Osteocyte (in vitro differentiated cells): ENCODE measurements around the gene BMP8A. TPM values are rescaled to one million over a fixed set of nuclear protein-coding genes. Genes with fewer than 3 reads are reported as not detected.
"Not testable (repeated sequence)": the region's sequence is repeated elsewhere in the genome, so short reads cannot be mapped to it uniquely, and the experiment has no call there.

Experiments used
- DNase-seq: peaks from one replicate; pipeline ENCODE4 v3.0.0; 2021; ENCODE audit warnings: mixed read lengths; ENCODE audit not compliant: unreplicated experiment; ENCODE audit errors: extremely low spot score
- H3K27ac Mint-ChIP-seq: one replicate; pipeline ENCODE4 v1.8.0; 2021; ENCODE audit warnings: mild to moderate bottlenecking, mixed read lengths; ENCODE audit not compliant: unreplicated experiment
- H3K27me3 Mint-ChIP-seq: one replicate; pipeline ENCODE4 v1.8.0; 2021; ENCODE audit warnings: mixed read lengths; ENCODE audit not compliant: unreplicated experiment
- H3K36me3 Mint-ChIP-seq: one replicate; pipeline ENCODE4 v1.8.0; 2021; ENCODE audit warnings: mixed read lengths; ENCODE audit not compliant: unreplicated experiment
- H3K4me1 Mint-ChIP-seq: one replicate; pipeline ENCODE4 v1.8.0; 2021; ENCODE audit warnings: mixed read lengths; ENCODE audit not compliant: unreplicated experiment
- H3K4me3 Mint-ChIP-seq: one replicate; pipeline ENCODE4 v1.8.0; 2021; ENCODE audit warnings: mild to moderate bottlenecking, moderate library complexity, mixed read lengths; ENCODE audit not compliant: unreplicated experiment
- H3K9me3 Mint-ChIP-seq: one replicate; pipeline ENCODE4 v1.8.0; 2021; ENCODE audit warnings: mixed read lengths; ENCODE audit not compliant: unreplicated experiment
- CTCF ChIP-seq: fragments of 200-600 bp; sonication (generic); IDR thresholded peaks from 2 replicates; pipeline ENCODE4 v1.5.0; 2021; ENCODE audit warnings: antibody characterized with exemption, mild to moderate bottlenecking, moderate library complexity
- total RNA-seq: library from RNA; stranded (reverse); gene quantifications from 2 replicates; pipeline ENCODE4 v1.2.1, GENCODE V29; 2021

BMP8A gene
- total RNA-seq, 1 donor from 2014 or later, result not detected

GRCh38 chr1:39488793-39489566, 2.5 kb upstream of the BMP8A start:
- Mint-ChIP-seq H3K27me3 (peaks cover 10% of the 10 kb centered on the region), H3K27ac (peak overlapping the region; percentile 6), H3K36me3 (peaks cover 24% of the 10 kb centered on the region), H3K4me1 (peaks cover 2% of the 10 kb centered on the region), H3K4me3 (no peak overlapping the region), H3K9me3 (no peaks in the 10 kb centered on the region)
- DNase-seq, result no peak
- no peak for TF ChIP-seq CTCF

GRCh38 chr1:39489567-39490239, 1.7 kb upstream of the BMP8A start:
- DNase-seq, result no peak
- Mint-ChIP-seq H3K27me3 (peaks cover 10% of the 10 kb centered on the region), H3K27ac (no peak overlapping the region), H3K4me1 (peaks cover 2% of the 10 kb centered on the region), H3K9me3 (no peaks in the 10 kb centered on the region), H3K36me3 (peaks cover 18% of the 10 kb centered on the region), H3K4me3 (no peak overlapping the region)
- no peak for TF ChIP-seq CTCF

- H3K4me3 Mint-ChIP-seq, result peak overlapping the region; percentile 50
- H3K9me3 Mint-ChIP-seq, result no peaks in the 10 kb centered on the region
- H3K4me1 Mint-ChIP-seq, result peaks cover 2% of the 10 kb centered on the region
- peaks cover 10% of the 10 kb centered on the region for H3K27me3 Mint-ChIP-seq
- no peak overlapping the region for H3K27ac Mint-ChIP-seq
- peaks cover 11% of the 10 kb centered on the region for H3K36me3 Mint-ChIP-seq
- DNase-seq, result no peak
- no peak for TF ChIP-seq CTCF
These were observed 765 bp upstream of the BMP8A start for GRCh38 chr1:39490596-39491145.

GRCh38 chr1:39492118-39493042, 944 bp downstream of the BMP8A start:
- not testable (repeated sequence) for DNase-seq, H3K4me1 Mint-ChIP-seq, H3K27ac Mint-ChIP-seq, H3K9me3 Mint-ChIP-seq, H3K36me3 Mint-ChIP-seq
- H3K4me3 Mint-ChIP-seq, result peak overlapping the region; percentile 59
- H3K27me3 Mint-ChIP-seq, result peaks cover 12% of the 10 kb centered on the region

- H3K4me1 Mint-ChIP-seq, H3K36me3 Mint-ChIP-seq, DNase-seq, H3K27ac Mint-ChIP-seq, H3K9me3 Mint-ChIP-seq: not testable (repeated sequence)
- peaks cover 12% of the 10 kb centered on the region for H3K27me3 Mint-ChIP-seq
- peak overlapping the region; percentile 59 for H3K4me3 Mint-ChIP-seq
These were observed 1.8 kb downstream of the BMP8A start for GRCh38 chr1:39493043-39493810.
